HCT116 (cell line): ENCODE results near the gene MBD3L3.

Experiments used
- ATF3 ChIP-seq: IDR thresholded peaks from 2 replicates; pipeline ENCODE4 v1.6.1; 2012
- EZH2 ChIP-seq: fragments of 200-600 bp; sonication (generic); IDR thresholded peaks from 2 replicates; pipeline ENCODE4 v1.6.1; 2017; ENCODE audit warnings: antibody characterized with exemption, mixed run types
- POLR2AphosphoS5 ChIP-seq: IDR thresholded peaks from 2 replicates; pipeline ENCODE4 v1.6.1; 2011; ENCODE audit warnings: mild to moderate bottlenecking, low read depth, low read length, moderate library complexity
- SIN3A ChIP-seq: IDR thresholded peaks from 2 replicates; pipeline ENCODE4 v1.6.1; 2012; ENCODE audit warnings: low read depth
- SP1 ChIP-seq: IDR thresholded peaks from 2 replicates; pipeline ENCODE4 v1.6.1; 2012; ENCODE audit warnings: low read depth
- SRF ChIP-seq: IDR thresholded peaks from 2 replicates; pipeline ENCODE4 v1.6.1; 2012; ENCODE audit warnings: low read depth
- ZNF274 ChIP-seq: fragments of 200-500 bp; sonication (Bioruptor generic); IDR thresholded peaks from 2 replicates; pipeline ENCODE4 v1.6.1; 2014; ENCODE audit warnings: mild to moderate bottlenecking, low read depth, low read length, inconsistent platforms
- TF ChIP-seq, protein P1 (sequence below), 3 experiments: fragments of 200-600 bp in 1 of 3; sonication (generic) in 1 of 3; IDR thresholded peaks in 2 of 3; conservative IDR thresholded peaks in 1 of 3; 2 replicates each; pipeline ENCODE4 v1.5.1; 2012 to 2017; ENCODE audit warnings: low read depth in 2 of 3, low read length in 2 of 3, antibody characterized with exemption in 1 of 3, borderline replicate concordance in 1 of 3, control low read depth in 1 of 3, mild to moderate bottlenecking in 1 of 3, mixed read lengths in 1 of 3, mixed run types in 1 of 3, moderate library complexity in 1 of 3; ENCODE audit not compliant: insufficient read depth in 1 of 3

- TF ChIP-seq, protein P1, sequence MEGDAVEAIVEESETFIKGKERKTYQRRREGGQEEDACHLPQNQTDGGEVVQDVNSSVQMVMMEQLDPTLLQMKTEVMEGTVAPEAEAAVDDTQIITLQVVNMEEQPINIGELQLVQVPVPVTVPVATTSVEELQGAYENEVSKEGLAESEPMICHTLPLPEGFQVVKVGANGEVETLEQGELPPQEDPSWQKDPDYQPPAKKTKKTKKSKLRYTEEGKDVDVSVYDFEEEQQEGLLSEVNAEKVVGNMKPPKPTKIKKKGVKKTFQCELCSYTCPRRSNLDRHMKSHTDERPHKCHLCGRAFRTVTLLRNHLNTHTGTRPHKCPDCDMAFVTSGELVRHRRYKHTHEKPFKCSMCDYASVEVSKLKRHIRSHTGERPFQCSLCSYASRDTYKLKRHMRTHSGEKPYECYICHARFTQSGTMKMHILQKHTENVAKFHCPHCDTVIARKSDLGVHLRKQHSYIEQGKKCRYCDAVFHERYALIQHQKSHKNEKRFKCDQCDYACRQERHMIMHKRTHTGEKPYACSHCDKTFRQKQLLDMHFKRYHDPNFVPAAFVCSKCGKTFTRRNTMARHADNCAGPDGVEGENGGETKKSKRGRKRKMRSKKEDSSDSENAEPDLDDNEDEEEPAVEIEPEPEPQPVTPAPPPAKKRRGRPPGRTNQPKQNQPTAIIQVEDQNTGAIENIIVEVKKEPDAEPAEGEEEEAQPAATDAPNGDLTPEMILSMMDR (IDR thresholded peaks at IDR 0.05 in 2 of 3, conservative IDR thresholded peaks at IDR 0.05 in 1 of 3; ENCODE audit: borderline replicate concordance in 1 of 3, insufficient read depth in 1 of 3, low read depth in 2 of 3, low read length in 2 of 3): no peak
- TF ChIP-seq SRF: no peak
- TF ChIP-seq POLR2AphosphoS5: no peak
- no peak for TF ChIP-seq ZNF274
- TF ChIP-seq ATF3: no peak
- no peak for TF ChIP-seq SIN3A
- TF ChIP-seq SP1: no peak
- no peak for TF ChIP-seq EZH2
Measured at GRCh38 chr19:7069904-7070226, 11.4 kb upstream of the MBD3L3 start.
